Hippocampal formation (tissue), 2 donors: ENCODE measurements around the gene PEX10.
A peak's percentile ranks its signal among the peaks of the same experiment; 100 is the strongest.
"Not testable (repeated sequence)": the region's sequence is repeated elsewhere in the genome, so short reads cannot be mapped to it uniquely, and the experiment has no call there.

ENCODE experiments used
- DNase-seq, 2 donors: peaks; one replicate each; lab custom pipeline; 2025; lab: John Stamatoyannopoulos, UW

The PEX10 gene

DNA sequence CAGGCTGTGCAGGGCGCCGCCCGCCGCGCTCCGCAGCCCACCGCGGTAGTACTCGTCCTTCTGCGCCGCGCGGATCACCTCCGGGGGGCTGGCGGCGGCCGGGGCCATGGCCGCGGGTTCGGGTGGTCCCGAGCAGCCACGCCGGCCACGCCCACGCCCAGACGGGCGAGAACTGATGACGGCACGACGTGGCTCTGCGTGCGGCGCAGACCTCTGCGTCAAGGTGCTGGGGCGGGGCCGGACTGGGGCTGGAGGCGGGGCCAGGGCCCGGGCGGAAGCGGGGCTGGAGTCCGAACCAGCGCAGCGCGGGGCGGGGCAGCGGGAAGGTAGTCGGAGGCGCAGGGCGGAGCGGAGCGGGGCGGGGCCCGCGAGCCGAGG lies at the start of gene PEX10:
Gene PEX10 (minus strand): TSS at position 170 of the 378 bp plus-strand sequence. CDS start 62 bp downstream, at position 108.
- peak; percentile 83 to 93 for DNase-seq

GRCh38 chr1:2460996-2461751 lies 48.8 kb upstream of the PEX10 start:
- DNase-seq, result no peak

DNA sequence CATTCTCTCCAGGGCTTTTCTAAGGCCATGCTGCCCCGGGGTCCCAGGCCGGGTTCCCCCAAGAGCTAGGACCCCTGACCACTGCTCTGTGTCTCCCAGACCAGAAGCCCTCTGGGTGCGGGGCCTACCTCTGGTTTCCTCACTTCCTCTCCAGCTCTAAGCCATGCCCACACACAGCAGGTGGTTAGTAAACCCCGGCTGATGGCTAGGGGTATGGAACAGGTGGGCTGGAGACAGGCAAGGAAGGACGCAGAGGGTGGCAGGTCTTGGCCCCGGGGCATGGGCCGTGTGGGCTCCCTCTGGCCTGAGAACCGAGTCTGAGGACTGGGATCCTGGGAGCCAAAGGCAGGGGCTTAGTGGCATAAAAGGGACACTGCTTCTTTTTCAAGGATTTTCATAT lies 47.8 kb upstream of the PEX10 start:
- no peak for DNase-seq

DNA sequence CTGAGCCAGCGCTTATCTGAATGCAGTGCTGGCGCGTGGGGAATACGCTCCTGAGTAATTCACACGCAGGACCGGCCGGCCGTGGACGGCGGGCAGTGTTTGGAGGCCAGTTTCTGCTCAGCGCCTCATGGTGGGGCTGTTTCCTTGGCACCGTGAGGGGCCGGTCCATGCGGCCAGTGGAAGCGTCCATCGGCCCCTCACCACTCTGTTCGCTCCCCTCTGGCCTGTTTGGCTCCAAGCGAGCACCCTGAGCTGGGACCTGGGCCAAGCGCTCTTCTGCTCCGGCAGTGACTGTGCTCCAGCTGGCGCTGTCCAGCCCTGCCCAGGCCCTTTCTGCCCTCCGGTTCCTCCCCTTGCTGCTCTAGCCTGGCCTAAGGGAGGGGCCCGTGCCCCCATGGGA lies 47.4 kb upstream of the PEX10 start:
- DNase-seq, result peak; percentile 74 to 78

DNA sequence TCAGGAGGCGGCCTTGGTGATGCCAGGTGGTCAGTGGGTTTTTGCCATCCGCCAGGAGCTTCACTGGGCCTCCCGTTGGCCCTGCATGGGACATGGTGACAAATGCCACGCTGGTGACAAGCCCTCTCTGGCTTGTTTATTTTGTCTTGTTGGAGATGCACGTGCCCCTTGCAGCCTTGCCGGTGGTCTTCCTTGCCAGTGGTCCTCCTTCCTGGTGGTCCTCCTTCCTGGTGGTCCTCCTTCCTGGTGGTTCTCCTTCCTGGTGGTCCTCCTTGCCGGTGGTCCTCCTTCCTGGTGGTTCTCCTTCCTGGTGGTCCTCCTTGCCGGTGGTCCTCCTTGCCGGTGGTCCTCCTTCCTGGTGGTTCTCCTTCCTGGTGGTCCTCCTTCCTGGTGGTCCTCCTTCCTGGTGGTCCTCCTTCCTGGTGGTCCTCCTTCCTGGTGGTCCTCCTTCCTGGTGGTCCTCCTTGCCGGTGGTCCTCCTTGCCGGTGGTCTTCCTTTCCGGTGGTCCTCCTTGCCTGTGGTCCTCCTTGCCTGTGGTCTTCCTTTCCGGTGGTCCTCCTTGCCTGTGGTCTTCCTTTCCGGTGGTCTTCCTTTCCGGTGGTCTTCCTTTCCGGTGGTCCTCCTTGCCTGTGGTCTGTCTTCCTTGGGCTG lies 46.9 kb upstream of the PEX10 start:
- not testable (repeated sequence) for DNase-seq

- DNase-seq, result no peak
Observed at GRCh38 chr1:2458687-2459086, 46.3 kb upstream of the PEX10 start.

DNA sequence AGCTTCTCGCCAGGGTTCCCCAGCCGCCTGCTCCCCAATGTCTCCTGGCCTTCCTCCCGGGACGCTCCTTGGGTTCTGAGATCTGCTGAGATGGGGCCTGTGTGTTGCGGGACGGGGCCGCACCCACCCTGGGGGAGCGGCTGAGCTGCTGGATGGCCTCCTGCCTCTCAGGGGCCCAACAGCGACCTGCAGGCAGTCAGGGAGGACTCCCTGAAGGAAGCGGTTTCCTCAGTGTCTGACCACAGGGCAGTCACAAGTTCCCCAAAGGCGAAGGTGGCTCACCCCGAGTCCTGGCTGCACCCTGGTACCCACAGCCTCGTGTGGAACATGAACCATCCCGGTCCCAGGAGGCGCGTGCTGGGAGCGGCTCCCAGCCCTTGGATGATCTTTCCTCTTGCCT lies 45.1 kb upstream of the PEX10 start:
- DNase-seq, result no peak

GRCh38 chr1:2455757-2456156 lies 43.4 kb upstream of the PEX10 start:
- no peak for DNase-seq

- no peak for DNase-seq
Observed at GRCh38 chr1:2454227-2454626, 41.9 kb upstream of the PEX10 start.

- DNase-seq, result no peak
Observed at GRCh38 chr1:2452932-2453315, 40.6 kb upstream of the PEX10 start.

DNA sequence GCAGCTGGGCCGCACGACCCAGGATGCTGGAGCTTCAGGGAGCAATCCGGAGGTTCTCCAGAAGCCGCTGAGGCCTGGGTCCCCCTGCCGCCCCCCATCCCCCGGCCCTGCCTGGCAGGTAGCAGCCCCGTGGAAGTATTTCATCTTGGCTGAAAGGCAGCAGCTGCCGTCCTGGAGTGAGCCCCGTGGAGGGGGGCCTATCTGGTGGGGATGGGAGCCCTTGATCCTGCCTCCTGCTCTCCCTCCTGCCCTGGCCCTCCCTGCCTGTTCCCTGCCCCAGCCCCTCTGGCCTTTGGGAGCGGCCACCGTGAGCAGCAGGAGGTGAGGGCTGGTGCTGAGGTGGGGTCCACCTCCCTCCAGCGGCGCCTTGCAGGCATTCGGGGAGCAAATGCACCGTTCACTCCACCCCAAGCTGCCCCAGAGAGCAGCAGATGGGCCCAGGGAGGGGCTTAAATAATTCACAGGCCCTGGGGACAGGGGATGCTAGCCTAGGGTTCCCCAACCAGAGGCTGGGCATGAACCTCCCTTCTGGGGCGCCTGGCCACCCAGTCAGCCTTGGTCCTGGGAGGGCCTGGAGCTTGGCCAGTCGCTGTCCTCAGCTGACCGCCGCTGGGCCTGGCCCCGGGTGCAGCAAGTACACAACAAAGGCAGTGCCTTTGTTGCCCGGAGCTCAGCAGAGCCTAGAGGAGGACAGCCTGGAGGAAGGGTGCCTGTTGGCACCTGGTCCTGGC lies 40.0 kb upstream of the PEX10 start:
- DNase-seq, result peak; percentile 73 to 81

DNA sequence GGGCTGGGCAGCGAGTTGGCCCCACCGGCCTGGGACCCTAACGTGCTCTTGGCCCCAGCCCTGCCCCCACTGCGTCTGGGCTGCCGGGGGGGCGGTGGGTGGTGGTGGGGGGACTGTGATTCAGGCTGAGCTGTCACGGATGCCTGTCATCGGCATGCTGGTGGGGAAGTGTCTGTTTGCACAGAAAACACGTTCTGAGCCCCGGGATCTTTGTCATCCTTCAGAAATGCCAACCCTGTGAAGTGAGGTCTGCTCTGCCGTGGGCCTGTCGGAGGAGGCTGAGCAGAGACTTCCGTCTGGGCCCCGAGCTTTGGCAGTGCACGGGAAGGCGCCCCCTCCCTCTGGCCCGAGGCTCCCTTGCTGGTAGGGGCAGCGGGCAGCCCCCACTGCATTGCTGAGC lies 39.4 kb upstream of the PEX10 start:
- DNase-seq, result no peak

- peak in 1 of 2 donors; percentile 51 for DNase-seq
Observed at GRCh38 chr1:2449636-2450454, 37.5 kb upstream of the PEX10 start.

DNA sequence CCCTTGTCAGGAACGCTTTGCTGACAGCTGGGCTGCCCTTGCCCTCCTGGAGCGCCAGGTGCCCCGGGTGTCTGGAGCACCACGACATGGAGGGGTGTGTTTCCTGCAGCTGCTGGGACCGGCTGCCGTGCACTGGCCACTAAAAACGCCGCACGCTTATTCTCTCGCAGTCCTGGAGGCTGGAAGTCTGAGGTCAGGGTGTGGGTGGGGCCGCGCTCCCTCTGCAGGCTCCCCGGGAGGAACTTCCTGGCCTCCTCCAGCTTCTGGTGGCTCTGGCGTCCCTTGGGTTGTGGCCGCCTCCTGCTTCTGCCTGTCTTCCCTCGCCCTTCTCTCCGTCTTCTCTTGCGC lies 35.7 kb upstream of the PEX10 start:
- no peak for DNase-seq

GRCh38 chr1:2447276-2448097 lies 35.1 kb upstream of the PEX10 start:
- DNase-seq, result no peak

- DNase-seq, result no peak
Observed at GRCh38 chr1:2446861-2447260, 34.5 kb upstream of the PEX10 start.

- peak; percentile 67 to 79 for DNase-seq
Observed at GRCh38 chr1:2446394-2446793, 34.0 kb upstream of the PEX10 start.

DNA sequence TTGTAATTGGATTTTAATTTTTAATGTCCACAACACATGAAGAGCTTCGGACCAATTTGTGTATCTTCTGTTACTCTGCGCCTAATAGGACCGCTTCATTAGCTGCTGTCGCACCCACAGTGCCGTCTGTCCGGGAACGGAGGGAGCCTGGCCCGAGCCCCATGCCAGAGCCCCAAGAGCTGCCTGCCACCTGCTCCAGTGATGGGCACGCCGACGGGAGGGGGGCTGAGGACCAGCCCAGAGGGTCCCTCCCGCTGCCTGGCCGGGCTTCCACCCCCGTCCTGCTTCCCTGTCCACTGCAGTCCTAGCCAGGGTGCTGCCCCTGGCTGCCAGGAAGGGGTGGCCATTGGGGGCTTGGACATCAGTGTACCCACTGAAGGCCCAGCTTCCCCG lies 33.5 kb upstream of the PEX10 start:
- DNase-seq, result no peak

- DNase-seq, result no peak
Observed at GRCh38 chr1:2445162-2445822, 32.9 kb upstream of the PEX10 start.

GRCh38 chr1:2444138-2444591 lies 31.8 kb upstream of the PEX10 start:
- DNase-seq, result no peak
